ENCODE results near the gene PALLD.

PALLD gene

GRCh38 chr4:168836490-168836889 lies 339.6 kb downstream of the PALLD start:
- Histone ChIP-seq H3K36me3 (ENCODE audit: insufficient read depth, low read length) (no peaks in the 10 kb centered on the region), H3K27me3 (ENCODE audit: insufficient read depth, low read length, poor library complexity) (peaks cover 10% of the 10 kb centered on the region), H3K9me3 (ENCODE audit: insufficient read depth, low read length, severe bottlenecking) (no peaks in the 10 kb centered on the region), H3K4me1 (ENCODE audit: insufficient read depth, low read length) (peaks cover 17% of the 10 kb centered on the region), H3K9ac (ENCODE audit: low read depth, low read length) (no peak overlapping the region), H2AFZ (ENCODE audit: low read depth, low read length) (no peak overlapping the region), H4K20me1 (ENCODE audit: insufficient read depth, low read length) (no peaks in the 10 kb centered on the region), H3K79me2 (ENCODE audit: insufficient read depth, low read length) (no peaks in the 10 kb centered on the region), H3K27ac (ENCODE audit: low read length) (no peak overlapping the region), H3K4me2 (ENCODE audit: insufficient read depth, low read length) (no peak overlapping the region), H3K4me3 (ENCODE audit: low read depth in 1 of 2, low read length in 2 of 2) (no peak overlapping the region)
- no peak for DNase-seq
- ATAC-seq (ENCODE audit: insufficient read depth, low read depth): no peak
- no peak for TF ChIP-seq EZH2 (IDR thresholded peaks at IDR 0.05; ENCODE audit: borderline replicate concordance, low read depth, low read length, severe bottlenecking)
- TF ChIP-seq, protein P1, sequence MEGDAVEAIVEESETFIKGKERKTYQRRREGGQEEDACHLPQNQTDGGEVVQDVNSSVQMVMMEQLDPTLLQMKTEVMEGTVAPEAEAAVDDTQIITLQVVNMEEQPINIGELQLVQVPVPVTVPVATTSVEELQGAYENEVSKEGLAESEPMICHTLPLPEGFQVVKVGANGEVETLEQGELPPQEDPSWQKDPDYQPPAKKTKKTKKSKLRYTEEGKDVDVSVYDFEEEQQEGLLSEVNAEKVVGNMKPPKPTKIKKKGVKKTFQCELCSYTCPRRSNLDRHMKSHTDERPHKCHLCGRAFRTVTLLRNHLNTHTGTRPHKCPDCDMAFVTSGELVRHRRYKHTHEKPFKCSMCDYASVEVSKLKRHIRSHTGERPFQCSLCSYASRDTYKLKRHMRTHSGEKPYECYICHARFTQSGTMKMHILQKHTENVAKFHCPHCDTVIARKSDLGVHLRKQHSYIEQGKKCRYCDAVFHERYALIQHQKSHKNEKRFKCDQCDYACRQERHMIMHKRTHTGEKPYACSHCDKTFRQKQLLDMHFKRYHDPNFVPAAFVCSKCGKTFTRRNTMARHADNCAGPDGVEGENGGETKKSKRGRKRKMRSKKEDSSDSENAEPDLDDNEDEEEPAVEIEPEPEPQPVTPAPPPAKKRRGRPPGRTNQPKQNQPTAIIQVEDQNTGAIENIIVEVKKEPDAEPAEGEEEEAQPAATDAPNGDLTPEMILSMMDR (IDR thresholded peaks at IDR 0.05; ENCODE audit: borderline replicate concordance, extremely low read depth, low read length, poor library complexity, severe bottlenecking): no peak

DNA sequence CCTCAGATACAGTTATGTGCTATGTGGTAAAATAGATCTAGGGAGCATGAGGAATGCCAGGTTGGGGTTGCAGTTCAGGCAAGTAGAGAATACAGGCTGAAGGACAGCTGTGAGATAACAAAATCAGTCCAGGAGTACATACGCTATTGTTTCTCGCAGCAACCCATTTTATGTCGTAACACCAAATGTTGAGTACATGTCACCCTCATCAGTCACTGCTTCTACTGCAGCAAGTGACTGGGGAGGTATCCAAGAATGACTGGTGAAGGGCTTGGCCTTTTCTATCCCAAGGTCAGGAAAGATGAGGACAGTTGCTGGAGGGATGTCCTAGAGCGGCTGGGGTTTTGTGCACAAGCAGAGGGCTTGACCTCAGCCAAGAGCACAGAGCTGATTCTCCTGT lies 341.1 kb downstream of the PALLD start:
- Histone ChIP-seq H3K27me3 (ENCODE audit: insufficient read depth, low read length, poor library complexity) (no peaks in the 10 kb centered on the region), H3K4me1 (ENCODE audit: insufficient read depth, low read length) (0 out of 2 replicates have a peak, but pooled peaks cover 4% of the 10 kb centered on the region), H2AFZ (ENCODE audit: low read depth, low read length) (no peak overlapping the region), H3K27ac (ENCODE audit: low read length) (no peak overlapping the region), H3K36me3 (ENCODE audit: insufficient read depth, low read length) (no peaks in the 10 kb centered on the region), H3K79me2 (ENCODE audit: insufficient read depth, low read length) (no peaks in the 10 kb centered on the region), H3K9ac (ENCODE audit: low read depth, low read length) (no peak overlapping the region), H3K4me3 (ENCODE audit: low read depth in 1 of 2, low read length in 2 of 2) (no peak overlapping the region), H3K4me2 (ENCODE audit: insufficient read depth, low read length) (no peak overlapping the region), H3K9me3 (ENCODE audit: insufficient read depth, low read length, severe bottlenecking) (no peaks in the 10 kb centered on the region), H4K20me1 (ENCODE audit: insufficient read depth, low read length) (no peaks in the 10 kb centered on the region)
- no peak for ATAC-seq (ENCODE audit: insufficient read depth, low read depth)
- TF ChIP-seq, protein P1 (IDR thresholded peaks at IDR 0.05; ENCODE audit: borderline replicate concordance, extremely low read depth, low read length, poor library complexity, severe bottlenecking): no peak
- no peak for TF ChIP-seq EZH2 (IDR thresholded peaks at IDR 0.05; ENCODE audit: borderline replicate concordance, low read depth, low read length, severe bottlenecking)
- no peak for DNase-seq

GRCh38 chr4:168839758-168840391 lies 343.0 kb downstream of the PALLD start:
- Histone ChIP-seq H4K20me1 (ENCODE audit: insufficient read depth, low read length) (no peaks in the 10 kb centered on the region), H3K4me2 (ENCODE audit: insufficient read depth, low read length) (no peak overlapping the region), H3K27ac (ENCODE audit: low read length) (no peak overlapping the region), H3K9ac (ENCODE audit: low read depth, low read length) (no peak overlapping the region), H3K79me2 (ENCODE audit: insufficient read depth, low read length) (no peaks in the 10 kb centered on the region), H3K36me3 (ENCODE audit: insufficient read depth, low read length) (no peaks in the 10 kb centered on the region), H3K27me3 (ENCODE audit: insufficient read depth, low read length, poor library complexity) (no peaks in the 10 kb centered on the region), H3K4me1 (ENCODE audit: insufficient read depth, low read length) (0 out of 2 replicates have a peak, but pooled peaks cover 3% of the 10 kb centered on the region), H3K9me3 (ENCODE audit: insufficient read depth, low read length, severe bottlenecking) (no peaks in the 10 kb centered on the region), H3K4me3 (ENCODE audit: low read depth in 1 of 2, low read length in 2 of 2) (no peak overlapping the region), H2AFZ (ENCODE audit: low read depth, low read length) (no peak overlapping the region)
- no peak for ATAC-seq (ENCODE audit: insufficient read depth, low read depth)
- TF ChIP-seq EZH2 (IDR thresholded peaks at IDR 0.05; ENCODE audit: borderline replicate concordance, low read depth, low read length, severe bottlenecking): no peak
- TF ChIP-seq, protein P1 (IDR thresholded peaks at IDR 0.05; ENCODE audit: borderline replicate concordance, extremely low read depth, low read length, poor library complexity, severe bottlenecking): no peak
- no peak for DNase-seq
